Left lung (tissue), 10 donors: Measurements from ENCODE around the gene JAGN1. TPM values are rescaled to one million over a fixed set of nuclear protein-coding genes. Genes with fewer than 3 reads are reported as not detected.
"Not testable (repeated sequence)": the region's sequence is repeated elsewhere in the genome, so short reads cannot be mapped to it uniquely, and the experiment has no call there.

Source experiments
- ATAC-seq: fragments of 200-7000 bp; cut with Tn5 transposase; one replicate; pipeline ENCODE4 v1.9.1; 2020; ENCODE audit warnings: moderate library complexity
- DNase-seq, 4 donors: peaks; one replicate each; pipeline ENCODE4 v3.0.0-alpha.2; 2013 to 2020
- H3K27ac ChIP-seq, 2 donors: fragments of 200-600 bp; sonication (generic) in 1 of 2; one replicate each; pipeline versions ENCODE4 v1.5.0 to v1.8.0; 2020 to 2021
- H3K27me3 ChIP-seq, 2 donors: fragments of 200-600 bp; sonication (generic) in 1 of 2; one replicate each; pipeline versions ENCODE4 v1.5.0 to v1.8.0; 2020 to 2021
- H3K36me3 ChIP-seq, 2 donors: fragments of 200-600 bp; sonication (generic) in 1 of 2; one replicate each; pipeline versions ENCODE4 v1.5.0 to v1.8.0; 2020 to 2021
- H3K4me1 ChIP-seq, 2 donors: fragments of 200-600 bp; one replicate each; pipeline ENCODE4 v1.8.0; 2021
- H3K4me3 ChIP-seq, 2 donors: fragments of 200-600 bp; sonication (generic) in 1 of 2; one replicate each; pipeline versions ENCODE4 v1.5.0 to v1.8.0; 2020 to 2021; ENCODE audit warnings: mild to moderate bottlenecking in 1 of 2
- H3K9me3 ChIP-seq, 2 donors: fragments of 200-600 bp; sonication (generic) in 1 of 2; one replicate each; pipeline versions ENCODE4 v1.5.0 to v1.8.0; 2020 to 2021
- intact Hi-C, 2 donors: fragments of 100-400 bp; cut with DNase I; formaldehyde crosslinking; loops; one replicate each; pipeline versions ENCODE4 v1.11.2 to v1.14.2; 2022
- polyA plus RNA-seq, 6 donors: library from polyadenylated mRNA; unstranded; fragments of 120-200 nt; gene quantifications; one replicate each; pipeline ENCODE4 v1.2.1, GENCODE V29; 2013; ENCODE audit not compliant: insufficient read length in 6 of 6
- total RNA-seq, 2 donors: library from RNA; stranded (reverse); fragmentation: NEBNext Ultra II Directional; extraction: Animal tissue kit (Norgen Biotek cat#: 25700); gene quantifications; one replicate each; pipeline ENCODE4 v1.2.1, GENCODE V29; 2021
- TF ChIP-seq, protein P1 (sequence below), 2 donors: fragments of 200-600 bp; sonication (generic) in 1 of 2; IDR thresholded peaks; one replicate each; pipeline versions ENCODE4 v1.5.0 to v1.8.0; 2021; ENCODE audit warnings: antibody characterized with exemption in 2 of 2
- donor health status: DM: no; HTN: yes; CAD: no.
- donor health status: DM: no; HTN: no; CAD: no.

JAGN1 gene
- total and polyA plus RNA-seq, 8 donors = 25.1 to 38.5 (median 34.9) TPM

DNA sequence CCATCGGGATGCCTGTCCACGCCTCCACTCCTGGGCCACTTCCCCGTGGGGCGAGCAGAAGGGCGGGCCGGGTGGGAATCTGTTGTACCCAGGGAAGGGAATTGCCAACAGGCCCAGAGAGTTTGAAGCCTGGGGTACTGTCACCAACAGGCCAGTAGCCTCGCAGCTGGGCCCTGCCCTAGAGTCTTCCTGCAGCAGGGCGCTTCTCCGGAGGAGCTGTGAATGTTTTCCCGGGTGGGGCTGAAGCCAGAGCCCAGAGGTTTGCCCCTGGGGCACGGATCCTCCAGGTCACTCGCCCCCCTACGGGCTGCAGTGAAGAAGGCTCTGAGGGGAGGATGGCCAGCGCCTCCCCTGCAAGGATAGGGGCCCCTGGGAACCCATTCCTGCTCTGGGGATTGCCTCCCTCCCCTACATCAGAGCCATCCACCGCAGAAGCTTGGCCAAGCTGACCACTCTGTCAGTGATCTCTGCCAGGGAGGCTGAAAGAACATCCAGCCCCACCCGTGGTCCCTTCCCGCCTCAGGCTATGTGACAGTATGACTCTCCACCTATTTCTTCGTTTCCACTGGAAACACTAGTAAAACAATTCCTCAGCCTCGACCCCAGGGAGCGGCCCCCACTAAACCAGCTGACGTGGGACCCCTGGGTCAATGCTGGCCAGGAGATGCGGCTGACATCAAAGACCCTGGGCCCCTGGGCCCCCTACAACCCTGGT is 27.2 kb upstream of the JAGN1 start:
- DNase-seq (no peak), ATAC-seq (no peak)
- H3K4me1 ChIP-seq = peaks cover 20 to 29% of the 10 kb centered on the region in 2 donors
- H3K9me3 ChIP-seq = no peaks in the 10 kb centered on the region
- peak overlapping the region in 1 of 2 donors; percentile 42 for H3K4me3 ChIP-seq
- H3K36me3 ChIP-seq = no peaks in the 10 kb centered on the region
- H3K27me3 ChIP-seq = no peaks in the 10 kb centered on the region
- H3K27ac ChIP-seq = no peak overlapping the region
- intact Hi-C loops = no loop called here
- TF ChIP-seq, protein P1, sequence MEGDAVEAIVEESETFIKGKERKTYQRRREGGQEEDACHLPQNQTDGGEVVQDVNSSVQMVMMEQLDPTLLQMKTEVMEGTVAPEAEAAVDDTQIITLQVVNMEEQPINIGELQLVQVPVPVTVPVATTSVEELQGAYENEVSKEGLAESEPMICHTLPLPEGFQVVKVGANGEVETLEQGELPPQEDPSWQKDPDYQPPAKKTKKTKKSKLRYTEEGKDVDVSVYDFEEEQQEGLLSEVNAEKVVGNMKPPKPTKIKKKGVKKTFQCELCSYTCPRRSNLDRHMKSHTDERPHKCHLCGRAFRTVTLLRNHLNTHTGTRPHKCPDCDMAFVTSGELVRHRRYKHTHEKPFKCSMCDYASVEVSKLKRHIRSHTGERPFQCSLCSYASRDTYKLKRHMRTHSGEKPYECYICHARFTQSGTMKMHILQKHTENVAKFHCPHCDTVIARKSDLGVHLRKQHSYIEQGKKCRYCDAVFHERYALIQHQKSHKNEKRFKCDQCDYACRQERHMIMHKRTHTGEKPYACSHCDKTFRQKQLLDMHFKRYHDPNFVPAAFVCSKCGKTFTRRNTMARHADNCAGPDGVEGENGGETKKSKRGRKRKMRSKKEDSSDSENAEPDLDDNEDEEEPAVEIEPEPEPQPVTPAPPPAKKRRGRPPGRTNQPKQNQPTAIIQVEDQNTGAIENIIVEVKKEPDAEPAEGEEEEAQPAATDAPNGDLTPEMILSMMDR (IDR thresholded peaks at IDR 0.05) = no peak

- Histone ChIP-seq H3K9me3 (no peaks in the 10 kb centered on the region), H3K4me3 (no peak overlapping the region), H3K4me1 (peaks cover 20 to 29% of the 10 kb centered on the region in 2 donors), H3K27ac (peak overlapping the region; percentile 26 to 52), H3K36me3 (no peaks in the 10 kb centered on the region), H3K27me3 (no peaks in the 10 kb centered on the region)
- peak; percentile 67 to 91 (median 84) for DNase-seq
- peak; percentile 68 for ATAC-seq
- TF ChIP-seq, protein P1 (IDR thresholded peaks at IDR 0.05) = no peak
- intact Hi-C loops = no loop called here
These were observed 26.0 kb upstream of the JAGN1 start for GRCh38 chr3:9864200-9864927.

- intact Hi-C loops, ATAC-seq, H3K36me3 ChIP-seq, H3K27ac ChIP-seq, H3K9me3 ChIP-seq, H3K27me3 ChIP-seq, H3K4me3 ChIP-seq, DNase-seq: not testable (repeated sequence)
- peaks cover 20 to 29% of the 10 kb centered on the region in 2 donors for H3K4me1 ChIP-seq
These were observed 25.2 kb upstream of the JAGN1 start for GRCh38 chr3:9865125-9865637.

DNA sequence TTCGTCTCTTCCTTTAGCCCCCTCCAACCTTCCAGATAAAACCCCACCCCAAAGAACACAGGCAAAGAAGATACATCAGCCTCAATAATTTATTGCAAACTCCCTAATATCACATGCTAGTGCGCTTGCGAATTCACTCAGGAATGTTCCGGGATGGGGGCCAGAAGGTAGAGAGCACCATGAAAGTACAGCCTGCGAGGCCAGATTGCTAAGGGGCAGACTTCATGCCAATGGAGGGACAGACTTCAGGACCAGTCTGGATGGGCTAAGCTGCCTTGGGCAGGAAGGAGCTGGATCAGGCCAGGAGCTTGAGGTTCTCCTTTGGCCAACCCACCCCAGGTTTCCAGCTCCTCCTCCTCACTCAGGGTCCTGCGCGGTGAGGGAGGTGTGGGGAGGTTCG is 23.8 kb upstream of the JAGN1 start:
- intact Hi-C loops = no loop called here
- Histone ChIP-seq H3K4me3 (no peak overlapping the region), H3K36me3 (no peaks in the 10 kb centered on the region), H3K27me3 (no peaks in the 10 kb centered on the region), H3K4me1 (peaks cover 20 to 29% of the 10 kb centered on the region in 2 donors), H3K9me3 (no peaks in the 10 kb centered on the region), H3K27ac (no peak overlapping the region)
- DNase-seq = peak in 1 of 4 donors; percentile 58
- peak; percentile 65 for ATAC-seq
- TF ChIP-seq, protein P1 (IDR thresholded peaks at IDR 0.05) = no peak

DNA sequence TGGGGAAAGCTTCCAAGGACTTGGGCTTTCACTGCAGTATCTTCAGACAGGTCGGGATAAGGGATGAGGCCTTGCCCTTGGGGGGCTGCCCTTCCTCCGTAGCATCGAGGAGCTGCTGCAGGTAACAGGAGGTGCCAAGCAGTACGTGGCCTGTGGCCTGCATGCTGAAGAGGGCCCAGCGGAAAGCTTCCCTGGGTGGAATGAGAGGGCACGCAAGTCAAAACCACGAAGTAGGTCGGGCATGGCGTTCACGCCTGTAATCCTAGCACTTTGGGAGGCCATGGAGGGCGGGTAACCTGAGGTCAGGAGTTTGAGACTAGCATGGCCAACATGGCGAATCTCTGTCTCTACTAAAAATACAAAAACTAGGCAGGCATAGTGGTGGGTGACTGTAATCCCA is 23.3 kb upstream of the JAGN1 start:
- Histone ChIP-seq H3K9me3 (no peaks in the 10 kb centered on the region), H3K4me3 (no peak overlapping the region), H3K36me3 (no peaks in the 10 kb centered on the region), H3K4me1 (peaks cover 20 to 26% of the 10 kb centered on the region in 2 donors), H3K27me3 (no peaks in the 10 kb centered on the region), H3K27ac (no peak overlapping the region)
- no peak for ATAC-seq
- no peak for DNase-seq
- intact Hi-C loops = no loop called here
- TF ChIP-seq, protein P1 (IDR thresholded peaks at IDR 0.05) = no peak
